ENCODE results near the gene ANO9.
"Not testable (repeated sequence)": the region's sequence is repeated elsewhere in the genome, so short reads cannot be mapped to it uniquely, and the experiment has no call there.

The ANO9 gene

GRCh38 chr11:433111-433510 is 8.7 kb downstream of the ANO9 start:
- DNase-seq (ENCODE audit: low spot score in 2 of 2) (no peak), ATAC-seq (replicated peaks; ENCODE audit: extremely low read depth, poor library complexity, severe bottlenecking) (no peak)
- Mint-ChIP-seq H3K36me3 (ENCODE audit: insufficient read depth) (peaks cover 6% of the 10 kb centered on the region), H3K4me3 (no peak overlapping the region), H3K27ac (ENCODE audit: low read depth) (no peak overlapping the region), H3K4me1 (peaks cover 6% of the 10 kb centered on the region), H3K27me3 (no peaks in the 10 kb centered on the region), H3K9me3 (no peaks in the 10 kb centered on the region)

- Mint-ChIP-seq H3K9me3 (no peaks in the 10 kb centered on the region), H3K36me3 (ENCODE audit: insufficient read depth) (peaks cover 7% of the 10 kb centered on the region), H3K27ac (ENCODE audit: low read depth) (no peak overlapping the region), H3K27me3 (no peaks in the 10 kb centered on the region), H3K4me3 (no peak overlapping the region), H3K4me1 (peaks cover 5% of the 10 kb centered on the region)
- DNase-seq (ENCODE audit: low spot score in 2 of 2) (no peak), ATAC-seq (replicated peaks; ENCODE audit: extremely low read depth, poor library complexity, severe bottlenecking) (no peak)
Measured at GRCh38 chr11:432501-433100, 9.2 kb downstream of the ANO9 start.

GRCh38 chr11:431921-432320 is 9.9 kb downstream of the ANO9 start:
- no peak overlapping the region for H3K27ac Mint-ChIP-seq (ENCODE audit: low read depth)
- no peaks in the 10 kb centered on the region for H3K27me3 Mint-ChIP-seq
- ATAC-seq (replicated peaks; ENCODE audit: extremely low read depth, poor library complexity, severe bottlenecking), result no peak
- DNase-seq (ENCODE audit: low spot score in 2 of 2), result no peak
- H3K4me3 Mint-ChIP-seq, result no peak overlapping the region
- no peaks in the 10 kb centered on the region for H3K9me3 Mint-ChIP-seq
- peaks cover 8% of the 10 kb centered on the region for H3K36me3 Mint-ChIP-seq (ENCODE audit: insufficient read depth)
- no peaks in the 10 kb centered on the region for H3K4me1 Mint-ChIP-seq

GRCh38 chr11:429931-430456 is 11.8 kb downstream of the ANO9 start:
- no peaks in the 10 kb centered on the region for H3K27me3 Mint-ChIP-seq
- peaks cover 8% of the 10 kb centered on the region for H3K36me3 Mint-ChIP-seq (ENCODE audit: insufficient read depth)
- DNase-seq (ENCODE audit: low spot score in 2 of 2) (no peak), ATAC-seq (replicated peaks; ENCODE audit: extremely low read depth, poor library complexity, severe bottlenecking) (no peak)
- no peaks in the 10 kb centered on the region for H3K9me3 Mint-ChIP-seq
- no peaks in the 10 kb centered on the region for H3K4me1 Mint-ChIP-seq
- H3K4me3 Mint-ChIP-seq, result no peak overlapping the region
- H3K27ac Mint-ChIP-seq (ENCODE audit: low read depth), result no peak overlapping the region

GRCh38 chr11:429391-429790 is 12.4 kb downstream of the ANO9 start:
- no peaks in the 10 kb centered on the region for H3K27me3 Mint-ChIP-seq
- H3K27ac Mint-ChIP-seq (ENCODE audit: low read depth), result no peak overlapping the region
- peaks cover 10% of the 10 kb centered on the region for H3K36me3 Mint-ChIP-seq (ENCODE audit: insufficient read depth)
- H3K4me1 Mint-ChIP-seq, result no peaks in the 10 kb centered on the region
- no peak overlapping the region for H3K4me3 Mint-ChIP-seq
- ATAC-seq (replicated peaks; ENCODE audit: extremely low read depth, poor library complexity, severe bottlenecking) (no peak), DNase-seq (ENCODE audit: low spot score in 2 of 2) (no peak)
- peaks cover 6% of the 10 kb centered on the region for H3K9me3 Mint-ChIP-seq

GRCh38 chr11:428295-428694 is 13.5 kb downstream of the ANO9 start:
- ATAC-seq (replicated peaks; ENCODE audit: extremely low read depth, poor library complexity, severe bottlenecking), result no peak
- Mint-ChIP-seq H3K4me1 (no peaks in the 10 kb centered on the region), H3K9me3 (peaks cover 8% of the 10 kb centered on the region), H3K27me3 (no peaks in the 10 kb centered on the region), H3K4me3 (no peak overlapping the region), H3K36me3 (ENCODE audit: insufficient read depth) (peaks cover 12% of the 10 kb centered on the region), H3K27ac (ENCODE audit: low read depth) (no peak overlapping the region)
- no peak for DNase-seq (ENCODE audit: low spot score in 2 of 2)

GRCh38 chr11:426851-427250 is 15.0 kb downstream of the ANO9 start:
- Mint-ChIP-seq H3K36me3 (ENCODE audit: insufficient read depth) (peaks cover 13% of the 10 kb centered on the region), H3K9me3 (peaks cover 8% of the 10 kb centered on the region), H3K27ac (ENCODE audit: low read depth) (no peak overlapping the region), H3K4me3 (no peak overlapping the region), H3K27me3 (no peaks in the 10 kb centered on the region), H3K4me1 (no peaks in the 10 kb centered on the region)
- no peak for DNase-seq (ENCODE audit: low spot score in 2 of 2)
- ATAC-seq (replicated peaks; ENCODE audit: extremely low read depth, poor library complexity, severe bottlenecking), result no peak

GRCh38 chr11:425301-425700 is 16.5 kb downstream of the ANO9 start:
- Mint-ChIP-seq H3K4me3 (no peak overlapping the region), H3K36me3 (ENCODE audit: insufficient read depth) (peaks cover 13% of the 10 kb centered on the region), H3K4me1 (no peaks in the 10 kb centered on the region), H3K27me3 (no peaks in the 10 kb centered on the region), H3K9me3 (peaks cover 8% of the 10 kb centered on the region), H3K27ac (ENCODE audit: low read depth) (no peak overlapping the region)
- DNase-seq (ENCODE audit: low spot score in 2 of 2) (no peak), ATAC-seq (replicated peaks; ENCODE audit: extremely low read depth, poor library complexity, severe bottlenecking) (no peak)

- Mint-ChIP-seq H3K36me3 (ENCODE audit: insufficient read depth) (peaks cover 13% of the 10 kb centered on the region), H3K27ac (ENCODE audit: low read depth) (peak overlapping the region; percentile 35)
- DNase-seq (ENCODE audit: low spot score in 2 of 2); H3K4me1 Mint-ChIP-seq; ATAC-seq (replicated peaks; ENCODE audit: extremely low read depth, poor library complexity, severe bottlenecking); H3K9me3 Mint-ChIP-seq; H3K4me3 Mint-ChIP-seq; H3K27me3 Mint-ChIP-seq: not testable (repeated sequence)
Measured at GRCh38 chr11:424766-425165, 17.0 kb downstream of the ANO9 start.

GRCh38 chr11:424232-424631 is 17.6 kb downstream of the ANO9 start:
- Mint-ChIP-seq H3K9me3 (peaks cover 8% of the 10 kb centered on the region), H3K36me3 (ENCODE audit: insufficient read depth) (peaks cover 10% of the 10 kb centered on the region), H3K27me3 (no peaks in the 10 kb centered on the region), H3K27ac (ENCODE audit: low read depth) (peak overlapping the region; percentile 35), H3K4me3 (no peak overlapping the region), H3K4me1 (no peaks in the 10 kb centered on the region)
- DNase-seq (ENCODE audit: low spot score in 2 of 2) (no peak), ATAC-seq (replicated peaks; ENCODE audit: extremely low read depth, poor library complexity, severe bottlenecking) (no peak)

GRCh38 chr11:422249-422656 is 19.6 kb downstream of the ANO9 start:
- H3K27ac Mint-ChIP-seq (ENCODE audit: low read depth), result no peak overlapping the region
- H3K36me3 Mint-ChIP-seq (ENCODE audit: insufficient read depth), result peaks cover 12% of the 10 kb centered on the region
- H3K27me3 Mint-ChIP-seq, result no peaks in the 10 kb centered on the region
- ATAC-seq (replicated peaks; ENCODE audit: extremely low read depth, poor library complexity, severe bottlenecking) (no peak), DNase-seq (ENCODE audit: low spot score in 2 of 2) (peak in 1 of 2 donors; percentile 7)
- H3K4me3 Mint-ChIP-seq, result no peak overlapping the region
- H3K4me1 Mint-ChIP-seq, result no peaks in the 10 kb centered on the region
- peaks cover 8% of the 10 kb centered on the region for H3K9me3 Mint-ChIP-seq

GRCh38 chr11:420911-421321 is 20.9 kb downstream of the ANO9 start:
- Mint-ChIP-seq H3K27me3 (no peaks in the 10 kb centered on the region), H3K36me3 (ENCODE audit: insufficient read depth) (peaks cover 13% of the 10 kb centered on the region), H3K4me1 (peaks cover 6% of the 10 kb centered on the region), H3K9me3 (peaks cover 8% of the 10 kb centered on the region), H3K27ac (ENCODE audit: low read depth) (no peak overlapping the region), H3K4me3 (no peak overlapping the region)
- DNase-seq (ENCODE audit: low spot score in 2 of 2) (no peak), ATAC-seq (replicated peaks; ENCODE audit: extremely low read depth, poor library complexity, severe bottlenecking) (no peak)

GRCh38 chr11:420054-420910 is 21.5 kb downstream of the ANO9 start:
- DNase-seq (ENCODE audit: low spot score in 2 of 2), result peak in 1 of 2 donors; percentile 6
- no peak for ATAC-seq (replicated peaks; ENCODE audit: extremely low read depth, poor library complexity, severe bottlenecking)
- H3K4me1 Mint-ChIP-seq, result peaks cover 6% of the 10 kb centered on the region
- H3K36me3 Mint-ChIP-seq (ENCODE audit: insufficient read depth), result peaks cover 16% of the 10 kb centered on the region
- no peak overlapping the region for H3K4me3 Mint-ChIP-seq
- peaks cover 8% of the 10 kb centered on the region for H3K9me3 Mint-ChIP-seq
- H3K27me3 Mint-ChIP-seq, result no peaks in the 10 kb centered on the region
- no peak overlapping the region for H3K27ac Mint-ChIP-seq (ENCODE audit: low read depth)
